ENCODE measurements around the gene SLC22A5.

DNA sequence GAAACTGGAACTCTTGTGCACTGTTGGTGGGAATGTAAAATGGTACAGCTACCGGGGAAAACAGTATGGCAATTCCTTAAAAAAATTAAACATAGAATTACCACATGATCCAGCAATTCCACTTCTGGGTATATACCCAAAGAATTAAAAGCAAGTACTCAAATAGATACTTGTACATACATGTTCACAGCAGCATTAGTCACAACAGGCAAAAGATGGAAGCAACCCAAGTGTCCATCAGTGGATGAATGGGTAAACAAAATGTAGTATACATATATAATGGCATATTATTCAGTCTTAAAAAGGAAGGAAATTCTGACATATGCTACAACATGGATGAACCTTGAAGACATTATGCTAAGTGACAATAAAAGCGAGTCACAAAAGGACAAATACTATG lies 7.4 kb upstream of the SLC22A5 start:
- TF ChIP-seq, protein P1, sequence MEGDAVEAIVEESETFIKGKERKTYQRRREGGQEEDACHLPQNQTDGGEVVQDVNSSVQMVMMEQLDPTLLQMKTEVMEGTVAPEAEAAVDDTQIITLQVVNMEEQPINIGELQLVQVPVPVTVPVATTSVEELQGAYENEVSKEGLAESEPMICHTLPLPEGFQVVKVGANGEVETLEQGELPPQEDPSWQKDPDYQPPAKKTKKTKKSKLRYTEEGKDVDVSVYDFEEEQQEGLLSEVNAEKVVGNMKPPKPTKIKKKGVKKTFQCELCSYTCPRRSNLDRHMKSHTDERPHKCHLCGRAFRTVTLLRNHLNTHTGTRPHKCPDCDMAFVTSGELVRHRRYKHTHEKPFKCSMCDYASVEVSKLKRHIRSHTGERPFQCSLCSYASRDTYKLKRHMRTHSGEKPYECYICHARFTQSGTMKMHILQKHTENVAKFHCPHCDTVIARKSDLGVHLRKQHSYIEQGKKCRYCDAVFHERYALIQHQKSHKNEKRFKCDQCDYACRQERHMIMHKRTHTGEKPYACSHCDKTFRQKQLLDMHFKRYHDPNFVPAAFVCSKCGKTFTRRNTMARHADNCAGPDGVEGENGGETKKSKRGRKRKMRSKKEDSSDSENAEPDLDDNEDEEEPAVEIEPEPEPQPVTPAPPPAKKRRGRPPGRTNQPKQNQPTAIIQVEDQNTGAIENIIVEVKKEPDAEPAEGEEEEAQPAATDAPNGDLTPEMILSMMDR (IDR thresholded peaks at IDR 0.05), result no peak
- TF ChIP-seq POLR2A (IDR thresholded peaks at IDR 0.05), result no peak
